GM19238 (cell line): ENCODE measurements around the gene FGD2.

Experiments
- DNase-seq: peaks from one replicate; pipeline ENCODE4 v3.0.0; 2011; ENCODE audit warnings: low spot score; ENCODE audit not compliant: insufficient read length

The FGD2 gene

DNA sequence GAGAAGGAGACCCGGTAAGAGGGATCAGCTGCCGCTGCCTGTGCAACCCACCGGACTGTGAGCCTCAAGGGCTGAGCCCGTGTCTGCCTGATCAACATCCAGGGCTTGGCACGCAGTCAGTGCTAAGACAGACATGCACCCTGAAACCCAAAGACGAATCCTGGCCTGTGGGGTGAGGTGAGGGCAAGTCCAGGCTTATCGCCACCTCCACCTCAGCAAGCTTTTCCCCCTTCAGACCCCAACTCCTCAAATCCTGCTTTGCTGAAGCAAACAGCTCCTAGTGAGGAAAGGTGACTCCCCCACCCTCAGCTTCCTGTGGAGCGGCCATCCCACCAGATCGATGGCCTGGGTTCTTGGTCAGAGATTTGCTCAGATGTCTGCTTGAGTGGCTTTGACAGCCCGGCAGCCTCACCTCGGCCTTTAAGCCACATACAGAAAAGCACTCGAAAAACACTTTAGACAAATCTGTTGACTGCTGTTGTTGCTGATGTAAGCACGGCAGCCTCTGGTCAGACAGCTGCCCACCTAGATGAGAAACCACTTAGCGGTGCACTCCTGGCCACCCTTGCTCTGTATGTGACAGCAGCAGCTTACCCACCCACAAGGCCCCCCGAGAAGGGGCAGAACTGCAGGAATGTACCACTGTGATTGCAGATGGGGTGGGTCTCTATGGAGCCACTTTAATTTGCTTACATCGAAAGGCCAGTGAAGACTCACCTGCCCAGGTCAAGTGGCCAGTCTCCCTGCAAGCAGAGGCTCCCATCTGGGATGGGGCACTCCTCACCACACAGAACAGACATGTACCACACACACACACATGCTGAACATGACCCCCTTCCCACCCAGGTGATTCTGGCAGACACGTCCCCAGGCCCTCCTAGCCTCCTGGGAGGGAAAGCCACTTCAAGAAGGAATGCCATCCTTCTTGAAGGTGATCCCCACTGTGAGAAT, 34.3 kb upstream of the FGD2 start:
- no peak for DNase-seq

DNA sequence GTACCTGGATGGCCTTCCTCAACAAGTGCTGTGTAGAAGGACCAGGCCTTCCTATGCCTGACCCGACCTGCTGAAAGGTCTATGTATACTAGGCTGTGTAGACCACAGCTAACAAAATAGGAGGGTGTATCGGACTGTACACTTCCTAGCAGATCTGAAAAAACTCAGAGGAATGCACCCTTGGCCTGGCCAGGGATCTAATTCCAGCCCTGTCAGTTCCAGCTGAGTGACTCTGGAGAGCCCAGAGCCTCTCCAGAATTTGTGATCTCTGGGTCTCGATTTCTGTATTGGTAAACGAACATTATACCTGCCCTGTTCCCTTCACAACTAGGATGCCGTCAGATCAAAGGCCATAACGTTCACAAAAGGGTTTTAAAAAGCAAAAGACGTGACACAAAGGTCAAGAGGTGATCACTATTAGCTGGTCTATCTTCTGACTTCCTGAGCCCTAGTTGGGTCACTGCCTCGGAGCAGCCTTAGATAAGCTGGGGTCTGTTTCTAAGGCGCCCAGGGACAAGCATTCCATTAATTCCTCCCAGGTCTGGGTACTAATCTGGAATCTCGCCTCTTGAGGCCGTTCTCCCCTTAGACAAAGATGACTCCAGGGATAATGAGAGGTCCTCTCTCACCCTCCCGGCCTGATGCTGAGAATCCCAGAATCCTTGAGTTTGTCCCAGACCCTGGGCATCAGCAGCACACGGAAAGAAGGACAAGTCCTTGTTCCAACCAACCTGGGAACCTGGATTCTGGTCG, 33.4 kb upstream of the FGD2 start:
- DNase-seq = no peak

DNA sequence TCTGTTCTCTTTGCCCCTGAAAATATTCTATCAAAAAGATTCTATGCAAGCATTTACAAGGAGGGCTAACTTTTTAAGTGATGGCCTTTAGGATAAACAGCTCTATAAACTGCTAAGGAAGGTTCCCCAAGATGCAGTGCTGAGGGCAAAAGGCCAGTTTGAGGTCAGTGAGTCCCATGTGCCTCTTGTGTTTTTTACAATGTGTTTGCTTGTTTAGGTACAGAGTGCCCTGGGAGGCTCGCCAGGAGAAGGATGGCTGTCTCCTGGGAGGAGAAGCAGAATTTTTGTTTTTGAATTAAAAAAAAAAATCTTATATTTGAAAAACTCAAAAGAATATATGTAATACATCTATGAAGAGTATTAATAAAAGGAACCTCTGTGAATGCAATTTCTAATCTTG, 32.3 kb upstream of the FGD2 start:
- no peak for DNase-seq

DNA sequence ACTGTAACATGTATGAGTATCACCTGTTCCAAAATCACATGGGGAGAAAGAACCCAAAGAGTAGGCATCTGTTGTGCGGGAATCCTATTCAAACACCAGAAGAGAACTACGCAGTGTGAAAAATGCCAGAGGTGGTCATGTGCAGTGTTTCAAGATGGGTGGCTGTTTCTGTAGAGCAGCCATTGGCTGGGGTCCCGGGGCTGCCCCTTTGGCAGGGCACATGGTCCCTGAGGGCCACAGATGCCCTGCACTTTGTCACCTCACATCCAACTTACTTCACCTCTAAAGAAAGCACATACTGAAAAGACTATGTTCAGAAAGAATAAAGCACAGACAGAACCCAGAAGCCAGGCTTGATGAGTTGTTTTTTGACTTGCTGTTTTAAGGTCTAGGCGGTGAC, 31.8 kb upstream of the FGD2 start:
- no peak for DNase-seq

GRCh38 chr6:36975231-36976006, 30.0 kb upstream of the FGD2 start:
- DNase-seq = no peak

DNA sequence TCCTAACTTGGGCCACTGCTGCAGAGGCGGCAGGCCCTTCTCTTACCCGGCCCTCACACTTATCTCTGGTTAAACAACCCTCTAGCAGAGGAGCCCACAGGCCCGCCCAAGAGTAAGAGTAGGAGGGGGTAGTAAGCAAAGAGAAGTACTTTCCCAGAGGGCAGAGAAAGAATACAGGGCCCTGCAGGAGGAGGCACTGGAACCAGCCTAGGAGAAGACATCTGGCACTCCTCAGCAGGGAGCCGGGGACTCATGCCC, 29.5 kb upstream of the FGD2 start:
- no peak for DNase-seq

- no peak for DNase-seq
Measured at GRCh38 chr6:36976509-36976908, 28.9 kb upstream of the FGD2 start.

DNA sequence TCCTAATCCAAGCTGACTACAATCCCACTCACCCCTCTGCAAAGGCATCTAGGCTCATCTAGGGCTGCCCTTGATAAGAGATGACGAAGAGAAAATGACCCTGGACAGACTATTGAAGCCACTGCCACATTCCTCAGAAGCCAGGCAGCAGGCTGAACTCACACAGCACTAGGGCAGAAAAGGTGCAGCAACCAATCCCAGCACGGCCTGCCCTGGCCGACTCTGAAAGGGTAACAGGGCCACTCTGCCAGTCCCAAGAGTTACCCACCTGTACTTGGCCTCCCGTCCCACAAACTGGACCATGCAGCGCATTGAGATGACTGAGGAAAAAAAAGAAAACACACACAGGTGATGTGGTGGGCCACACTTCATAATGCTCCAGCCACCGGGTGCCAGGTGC, 28.5 kb upstream of the FGD2 start:
- no peak for DNase-seq

DNA sequence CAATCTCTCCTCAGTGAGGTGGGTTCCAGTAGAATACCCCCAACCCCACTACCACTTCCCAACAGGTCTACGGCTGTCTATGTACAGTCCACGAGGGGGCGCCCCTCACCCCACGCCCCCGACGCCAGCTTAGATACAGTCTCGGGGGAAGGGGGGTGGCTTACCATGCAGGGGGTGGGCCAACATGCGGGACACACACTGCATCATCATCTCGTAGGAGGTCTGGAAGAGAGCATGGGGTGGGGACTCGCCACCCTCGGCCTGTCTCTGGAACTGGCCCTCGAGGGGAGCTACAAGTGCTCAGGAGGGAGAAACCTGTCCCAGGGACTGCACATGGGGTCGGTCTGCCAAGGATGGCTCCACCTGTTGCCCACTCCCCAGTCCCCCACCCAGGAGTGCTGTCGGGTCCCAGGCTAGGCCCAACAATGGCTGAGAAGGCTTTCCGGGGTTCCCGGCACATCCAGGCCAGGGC, 27.9 kb upstream of the FGD2 start:
- peak; percentile 48 for DNase-seq

- DNase-seq = no peak
Measured at GRCh38 chr6:36978421-36979346, 26.8 kb upstream of the FGD2 start.

DNA sequence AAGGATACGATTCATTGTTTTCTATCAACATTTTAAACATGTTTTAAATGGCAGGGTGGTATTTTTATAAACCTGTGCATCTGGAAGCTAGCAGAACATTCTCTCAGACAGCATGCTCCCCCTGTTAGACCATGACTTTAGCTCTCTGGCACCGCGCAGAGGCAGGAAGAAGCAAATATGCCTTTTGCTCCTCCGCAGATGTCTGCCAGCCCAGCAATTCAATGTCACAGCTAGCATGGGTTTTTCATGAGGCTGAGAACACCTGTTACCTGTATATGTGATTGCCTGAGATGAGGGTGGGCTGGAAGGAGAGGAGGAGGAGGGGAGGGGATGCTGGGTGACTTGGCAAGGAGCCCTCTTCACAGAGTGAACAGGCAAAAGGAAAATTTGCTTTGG, 26.1 kb upstream of the FGD2 start:
- no peak for DNase-seq

DNA sequence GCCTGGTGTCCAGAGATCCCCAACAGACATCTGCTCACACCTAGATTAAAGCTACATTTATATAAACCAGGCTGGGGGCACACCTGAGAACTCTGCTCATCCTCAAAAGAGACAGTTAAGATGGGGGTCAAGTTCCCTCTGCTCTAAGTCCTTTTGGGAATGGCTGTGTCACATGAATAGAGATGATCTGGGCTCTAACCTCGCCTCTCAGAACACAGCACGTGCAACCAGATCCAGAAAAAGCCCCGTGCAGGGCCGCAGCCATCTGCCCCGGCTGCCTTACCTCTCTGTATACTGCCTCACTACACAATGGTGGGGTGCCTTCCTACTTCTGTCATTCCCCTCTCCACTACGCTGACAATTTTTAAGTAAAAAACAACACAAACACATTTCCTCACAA, 25.3 kb upstream of the FGD2 start:
- no peak for DNase-seq

GRCh38 chr6:36980876-36981619, 24.4 kb upstream of the FGD2 start:
- DNase-seq = no peak

- DNase-seq = no peak
Measured at GRCh38 chr6:36983538-36983937, 21.9 kb upstream of the FGD2 start.

DNA sequence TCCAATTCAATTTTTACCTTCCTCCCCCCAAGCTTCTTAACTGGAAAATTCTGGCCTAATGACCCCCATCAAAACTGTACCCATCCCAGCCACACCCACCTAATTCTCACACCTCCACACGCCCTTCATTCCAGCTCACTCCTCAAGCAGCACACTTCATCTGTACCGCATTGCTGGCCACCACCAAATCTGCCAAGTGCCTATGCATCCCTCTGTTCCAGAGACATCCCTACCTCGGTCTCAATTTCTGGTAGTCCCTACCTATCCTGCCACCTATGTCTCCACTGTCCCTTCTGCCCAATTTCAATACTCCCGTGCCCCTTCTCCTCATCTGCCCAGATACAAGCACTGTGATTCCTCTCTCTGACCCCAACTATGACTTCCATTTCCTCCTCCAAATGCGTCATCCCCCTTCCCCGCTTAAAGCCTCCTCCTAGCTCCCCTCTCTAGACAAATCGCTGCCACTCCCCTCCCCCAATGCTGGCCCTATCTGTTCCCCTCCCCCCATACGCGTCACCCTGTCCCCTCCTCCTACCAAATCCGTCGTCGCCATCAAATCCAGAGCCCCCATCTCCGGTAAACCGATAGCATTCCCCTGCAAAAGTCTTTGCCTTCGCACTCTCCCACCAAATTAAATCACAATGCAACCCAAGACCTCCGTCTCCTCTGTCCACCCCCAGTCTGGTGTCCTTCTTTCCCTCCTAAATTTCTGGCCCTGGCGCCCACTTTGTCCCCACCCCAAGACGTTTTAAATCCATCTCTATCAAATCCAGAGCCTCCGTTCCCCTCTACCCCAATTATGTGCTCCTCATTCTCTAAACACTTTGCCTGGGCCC, 20.7 kb upstream of the FGD2 start:
- DNase-seq = no peak

- DNase-seq = no peak
Measured at GRCh38 chr6:36985417-36985807, 20.0 kb upstream of the FGD2 start.

DNA sequence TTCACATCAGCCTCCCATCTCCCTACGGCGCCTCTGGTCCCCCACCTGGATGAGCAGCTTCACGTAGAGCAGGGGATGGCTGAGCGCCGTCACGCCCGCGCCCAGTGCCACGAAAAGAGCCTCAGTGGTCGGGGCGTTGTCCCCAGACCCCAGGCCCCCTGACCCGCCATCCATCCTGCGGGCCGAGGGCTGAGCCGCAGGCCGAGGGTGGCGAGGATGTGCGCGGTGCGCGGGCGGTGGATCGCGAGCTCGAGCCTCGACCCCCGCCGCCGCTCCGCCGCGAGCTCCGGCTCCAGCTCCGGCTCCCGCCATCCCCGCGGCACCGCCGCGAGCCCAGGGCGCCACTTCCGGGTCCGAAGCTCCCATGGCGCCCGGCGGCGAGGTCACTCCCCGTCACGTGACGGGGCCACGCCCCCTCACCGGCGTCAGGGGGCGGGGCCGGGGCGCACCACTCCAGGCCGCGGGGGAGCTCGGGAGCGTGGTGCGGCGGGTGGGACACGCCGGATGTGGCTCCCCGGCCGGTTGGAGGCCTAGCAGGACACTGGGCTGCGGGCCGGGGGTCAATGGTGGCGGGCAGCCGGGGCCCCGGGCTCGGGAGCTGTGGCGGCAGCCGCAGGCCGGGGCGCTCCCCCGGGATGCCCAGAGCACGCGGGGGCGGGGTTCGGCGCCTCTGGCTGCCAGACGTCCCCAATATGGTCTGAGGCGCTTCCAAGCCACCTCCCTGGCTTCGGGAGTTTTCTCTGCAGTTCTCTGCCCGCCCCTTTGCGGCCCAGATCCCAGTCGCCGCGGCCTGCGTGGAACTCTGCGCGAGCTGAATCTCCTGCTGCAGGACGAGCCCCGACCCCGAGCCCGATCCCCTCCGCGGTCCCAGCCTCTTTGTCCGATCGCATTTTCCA, 19.4 kb upstream of the FGD2 start, which contains the start of gene MTCH1:
Gene MTCH1, minus strand, starts transcription at position 389 of the 896 bp plus-strand sequence. Its CDS starts 23 bp downstream, at position 366.
- DNase-seq = peak; percentile 95

- DNase-seq = no peak
Measured at GRCh38 chr6:36986704-36987047, 18.8 kb upstream of the FGD2 start.
